Esophagus muscularis mucosa (tissue), 4 donors: Measurements from ENCODE around the gene ASNSD1. TPM values are rescaled to one million over a fixed set of nuclear protein-coding genes. Genes with fewer than 3 reads are reported as not detected.

Experiments used
- DNase-seq: peaks from one replicate; pipeline ENCODE4 v3.0.0-alpha.2; 2017; ENCODE audit errors: extremely low spot score
- H3K27ac ChIP-seq, 4 donors: fragments of 200-600 bp; sonication (generic); replicated peaks in 1 of 4; 1 replicate in 3 of 4; 2 replicates in 1 of 4; pipeline ENCODE4 v1.5.1; 2016 to 2019; ENCODE audit warnings: mild to moderate bottlenecking in 1 of 4
- H3K27me3 ChIP-seq, 4 donors: fragments of 200-600 bp; sonication (generic); one replicate each; pipeline versions ENCODE4 v1.5.1 to v1.6.0; 2016 to 2019
- H3K36me3 ChIP-seq, 4 donors: fragments of 200-600 bp; sonication (generic); one replicate each; pipeline ENCODE4 v1.5.1; 2016 to 2019
- H3K4me1 ChIP-seq, 4 donors: fragments of 200-600 bp; sonication (generic); one replicate each; pipeline ENCODE4 v1.5.1; 2016 to 2019
- H3K4me3 ChIP-seq, 4 donors: fragments of 200-600 bp; sonication (generic); 1 replicate in 2 of 4; 2 replicates in 2 of 4; pipeline ENCODE4 v1.5.1; 2016 to 2019; ENCODE audit warnings: mild to moderate bottlenecking in 4 of 4, moderate library complexity in 1 of 4
- H3K9me3 ChIP-seq, 4 donors: fragments of 200-600 bp; sonication (generic); 1 replicate in 3 of 4; 2 replicates in 1 of 4; pipeline ENCODE4 v1.5.1; 2016 to 2019
- EP300 ChIP-seq: sonication (generic); formaldehyde crosslinking; IDR thresholded peaks from one replicate; pipeline ENCODE4 v1.6.1; 2017; ENCODE audit warnings: antibody characterized with exemption
- POLR2A ChIP-seq: fragments of 450-650 bp; IDR thresholded peaks from one replicate; pipeline ENCODE4 v1.6.1; 2017; ENCODE audit warnings: antibody characterized with exemption, moderate library complexity, mild to moderate bottlenecking, low read depth
- POLR2AphosphoS5 ChIP-seq, 2 donors: sonication (generic); formaldehyde crosslinking; IDR thresholded peaks; one replicate each; pipeline ENCODE4 v1.6.1; 2017; ENCODE audit warnings: antibody characterized with exemption in 2 of 2
- WGBS: methylation state at CpG from one replicate; pipeline ENCODE4 v1.1.5; 2018; 5-methylcytosine and 5-hydroxymethylcytosine counted together
- intact Hi-C: fragments of 100-400 bp; cut with DNase I; formaldehyde crosslinking; loops from one replicate; pipeline ENCODE4 v1.15.1; 2023
- total RNA-seq, 4 donors: library from RNA; depleted of rRNA; stranded (reverse); fragments of >200 nt; gene quantifications; one replicate each; pipeline versions ENCODE4 v1.1.0 to v1.2.1, GENCODE V29; 2016
- TF ChIP-seq, protein P1 (sequence below), 3 experiments: fragments of 200-600 bp in 2 of 3; fragments of 450-650 bp in 1 of 3; sonication (generic) in 2 of 3; IDR thresholded peaks; one replicate each; pipeline ENCODE4 v1.5.1; 2017 to 2019; ENCODE audit warnings: antibody characterized with exemption in 3 of 3, mild to moderate bottlenecking in 2 of 3, moderate library complexity in 1 of 3

The ASNSD1 gene
- 10 to 100 TPM; 39.6 to 51.9 (median 47.2) TPM for total RNA-seq

DNA sequence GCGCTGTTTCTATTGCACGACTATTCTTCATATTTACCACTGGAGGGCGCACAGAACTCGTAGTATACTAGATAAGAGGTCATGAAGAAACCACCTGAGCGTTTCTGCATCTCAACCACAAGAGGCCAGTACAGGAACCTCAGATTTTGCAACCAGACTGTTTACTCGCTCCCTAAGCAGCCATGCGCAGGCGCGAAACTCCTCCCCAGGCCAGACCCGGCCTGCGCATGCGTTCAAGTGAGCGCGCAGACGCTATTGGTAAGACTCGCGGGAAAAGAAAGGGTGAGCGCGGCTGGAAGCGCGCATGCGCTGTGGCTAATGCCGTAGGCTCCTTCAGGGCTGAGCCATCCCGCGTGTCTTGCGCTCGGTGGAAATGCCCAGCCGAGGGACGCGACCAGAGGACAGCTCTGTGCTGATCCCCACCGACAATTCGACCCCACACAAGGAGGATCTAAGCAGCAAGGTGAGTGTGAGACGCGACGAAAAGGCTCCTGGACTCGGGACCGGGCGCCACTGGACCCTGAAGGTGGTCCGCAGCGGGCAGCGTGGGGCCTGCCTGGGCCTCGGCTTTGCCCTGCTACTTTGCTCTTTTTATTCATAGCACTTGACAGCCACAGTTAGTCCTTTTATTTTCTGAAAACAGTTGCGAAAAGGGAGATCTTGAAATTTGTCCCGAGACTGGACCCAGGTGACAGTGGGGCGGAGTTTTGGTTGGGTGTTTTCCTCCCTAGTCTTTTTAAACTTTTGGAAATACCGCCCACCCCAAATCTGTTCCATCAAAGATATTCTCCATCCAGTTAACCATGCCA is at the start of gene ASNSD1:
Gene ASNSD1 (plus strand): TSS at position 312 of the 809 bp plus-strand sequence. CDS start 4,674 bp downstream, outside the sequence.
- H3K36me3 ChIP-seq, result peaks cover 5 to 9% (median 7%) of the 10 kb centered on the region in 4 donors
- peak within 1 kb of the TSS; percentile 75 to 96 (median 85) for H3K4me3 ChIP-seq
- peaks cover 22 to 37% (median 30%) of the 10 kb centered on the region in 4 donors for H3K4me1 ChIP-seq
- no peaks in the 10 kb centered on the region for H3K9me3 ChIP-seq
- intact Hi-C loops, result loop anchor here (2.0 to 5.0 kb wide), 2 partner anchors 35 to 121 kb away; partner anchors contain the start of genes ORMDL1 and PMS1
- WGBS, result 0% methylated on average over 27 of the region's 46 CpGs
- peak within 1 kb of the TSS; percentile 87 to 90 (median 89) for H3K27ac ChIP-seq
- TF ChIP-seq POLR2AphosphoS5 (IDR thresholded peaks at IDR 0.05) (peak; percentile 97 to 98), POLR2A (peak; percentile 23), EP300 (no peak)
- TF ChIP-seq, protein P1, sequence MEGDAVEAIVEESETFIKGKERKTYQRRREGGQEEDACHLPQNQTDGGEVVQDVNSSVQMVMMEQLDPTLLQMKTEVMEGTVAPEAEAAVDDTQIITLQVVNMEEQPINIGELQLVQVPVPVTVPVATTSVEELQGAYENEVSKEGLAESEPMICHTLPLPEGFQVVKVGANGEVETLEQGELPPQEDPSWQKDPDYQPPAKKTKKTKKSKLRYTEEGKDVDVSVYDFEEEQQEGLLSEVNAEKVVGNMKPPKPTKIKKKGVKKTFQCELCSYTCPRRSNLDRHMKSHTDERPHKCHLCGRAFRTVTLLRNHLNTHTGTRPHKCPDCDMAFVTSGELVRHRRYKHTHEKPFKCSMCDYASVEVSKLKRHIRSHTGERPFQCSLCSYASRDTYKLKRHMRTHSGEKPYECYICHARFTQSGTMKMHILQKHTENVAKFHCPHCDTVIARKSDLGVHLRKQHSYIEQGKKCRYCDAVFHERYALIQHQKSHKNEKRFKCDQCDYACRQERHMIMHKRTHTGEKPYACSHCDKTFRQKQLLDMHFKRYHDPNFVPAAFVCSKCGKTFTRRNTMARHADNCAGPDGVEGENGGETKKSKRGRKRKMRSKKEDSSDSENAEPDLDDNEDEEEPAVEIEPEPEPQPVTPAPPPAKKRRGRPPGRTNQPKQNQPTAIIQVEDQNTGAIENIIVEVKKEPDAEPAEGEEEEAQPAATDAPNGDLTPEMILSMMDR (IDR thresholded peaks at IDR 0.05), result peak; percentile 95 to 100 (median 98)
- H3K27me3 ChIP-seq, result no peaks in the 10 kb centered on the region
- DNase-seq, result peak; percentile 99

DNA sequence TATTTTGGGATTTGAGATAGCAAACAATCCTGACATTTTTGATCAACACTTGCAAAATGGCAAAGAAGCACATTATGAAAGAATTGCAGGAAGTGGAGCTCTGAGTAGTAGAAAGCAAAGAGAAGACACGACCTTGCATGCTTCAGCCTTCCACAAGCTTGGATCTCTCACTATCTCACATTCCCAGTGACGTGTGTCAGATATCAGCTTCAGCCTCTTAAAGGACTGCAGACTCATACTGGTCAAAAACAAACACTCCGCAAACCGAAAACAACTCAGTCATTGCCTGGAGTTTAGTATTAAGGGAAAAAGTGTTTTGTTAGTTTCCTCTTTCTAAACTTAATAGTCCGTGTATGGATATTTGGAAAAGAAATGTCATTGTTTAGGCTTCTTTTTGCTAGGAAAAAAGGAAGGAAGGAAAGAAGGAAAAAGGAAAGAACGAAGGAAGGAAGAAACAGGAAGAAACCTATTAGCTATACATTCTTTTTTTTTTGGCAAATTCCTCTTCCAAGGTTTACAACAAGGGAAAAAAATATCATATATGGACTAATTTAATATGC is 48.1 kb upstream of the ASNSD1 start:
- Histone ChIP-seq H3K4me3 (peak overlapping the region; percentile 9 to 36 (median 29)), H3K36me3 (no peaks in the 10 kb centered on the region), H3K27ac (peak overlapping the region in 2 of 4 donors; percentile 31 to 35), H3K27me3 (no peaks in the 10 kb centered on the region), H3K4me1 (peaks cover 0 to 13% (median 6%) of the 10 kb centered on the region in 4 donors), H3K9me3 (no peaks in the 10 kb centered on the region)
- DNase-seq, result no peak
- intact Hi-C loops, result no loop called here
- 26% methylated on average over 6 of the region's 6 CpGs for WGBS
- no peak for TF ChIP-seq POLR2A
- TF ChIP-seq, protein P1 (IDR thresholded peaks at IDR 0.05), result no peak
- no peak for TF ChIP-seq POLR2AphosphoS5 (IDR thresholded peaks at IDR 0.05)
- TF ChIP-seq EP300, result no peak

DNA sequence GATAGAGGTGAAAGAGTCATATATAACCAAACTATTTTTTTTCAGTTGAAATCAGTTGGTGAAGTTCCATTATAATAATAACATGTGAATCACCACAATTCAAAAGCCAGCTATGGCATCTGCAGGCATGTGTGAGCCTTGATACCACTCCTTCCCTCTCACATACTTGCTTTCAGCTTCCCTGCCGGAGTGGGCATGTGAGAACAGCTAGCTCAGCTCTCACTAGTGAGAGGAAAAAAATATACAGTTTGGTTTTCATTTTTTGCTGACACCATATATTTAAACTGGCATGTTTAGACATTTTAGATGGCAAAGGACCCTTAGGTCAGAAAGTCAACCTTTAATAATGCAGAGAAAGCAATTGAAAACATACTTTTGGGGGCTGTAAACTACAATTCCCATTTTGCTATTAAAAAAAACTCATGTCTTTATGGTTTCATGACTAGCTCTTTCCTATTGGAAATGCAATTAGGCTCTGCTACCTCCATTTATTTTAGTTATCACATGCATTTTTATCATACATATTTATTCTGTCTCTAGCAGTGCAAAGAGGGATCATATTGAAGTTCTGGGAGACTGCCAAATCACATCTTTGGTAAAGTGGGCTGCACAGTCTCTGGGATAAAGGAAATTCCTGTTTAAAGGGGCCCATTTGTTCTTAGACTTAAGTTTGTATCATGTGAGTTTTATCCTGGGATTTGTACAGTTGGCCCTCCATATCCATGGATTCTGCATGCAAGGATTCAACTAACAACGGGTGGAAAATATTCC is 47.4 kb upstream of the ASNSD1 start:
- Histone ChIP-seq H3K27ac (peak overlapping the region in 2 of 4 donors; percentile 31 to 35), H3K4me3 (no peak overlapping the region), H3K27me3 (no peaks in the 10 kb centered on the region), H3K4me1 (peaks cover 0 to 13% (median 6%) of the 10 kb centered on the region in 4 donors), H3K36me3 (no peaks in the 10 kb centered on the region), H3K9me3 (no peaks in the 10 kb centered on the region)
- intact Hi-C loops, result no loop called here
- DNase-seq, result no peak
- WGBS, result 57% methylated on average over 2 of the region's 2 CpGs
- TF ChIP-seq EP300 (no peak), POLR2AphosphoS5 (IDR thresholded peaks at IDR 0.05) (no peak), POLR2A (no peak)
- TF ChIP-seq, protein P1 (IDR thresholded peaks at IDR 0.05), result no peak

DNA sequence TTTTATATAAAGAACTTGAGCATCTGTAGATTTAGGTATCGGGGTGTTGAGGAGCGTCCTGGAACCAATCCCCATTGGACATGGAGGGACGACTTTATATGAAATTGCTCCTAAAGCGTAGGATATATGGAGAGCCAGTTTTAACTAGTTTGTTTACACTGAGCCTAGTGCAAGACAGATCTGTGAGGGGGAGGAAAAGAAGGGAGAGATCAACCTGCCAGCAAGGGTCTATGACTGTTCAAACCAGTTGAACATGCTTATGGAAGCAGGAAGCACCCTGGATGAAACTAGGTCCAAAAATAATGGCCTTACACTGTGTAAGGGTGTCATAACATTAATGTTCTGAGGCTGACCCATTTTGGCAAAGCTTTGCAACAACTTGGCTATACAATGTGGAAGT is 46.7 kb upstream of the ASNSD1 start:
- DNase-seq, result no peak
- no peaks in the 10 kb centered on the region for H3K27me3 ChIP-seq
- H3K27ac ChIP-seq, result no peak overlapping the region
- intact Hi-C loops, result no loop called here
- WGBS, result 79% methylated on average over 4 of the region's 4 CpGs
- no peaks in the 10 kb centered on the region for H3K36me3 ChIP-seq
- no peaks in the 10 kb centered on the region for H3K9me3 ChIP-seq
- peaks cover 0 to 13% (median 6%) of the 10 kb centered on the region in 4 donors for H3K4me1 ChIP-seq
- H3K4me3 ChIP-seq, result no peak overlapping the region
- no peak for TF ChIP-seq POLR2AphosphoS5 (IDR thresholded peaks at IDR 0.05)
- TF ChIP-seq EP300, result no peak
- no peak for TF ChIP-seq POLR2A
- TF ChIP-seq, protein P1 (IDR thresholded peaks at IDR 0.05), result no peak
